Femur (tissue), 1 donor: ENCODE measurements around the gene KCNQ1.

Experiments
- DNase-seq: peaks from one replicate; pipeline ENCODE4 v3.0.0-alpha.2; 2017

KCNQ1 gene

GRCh38 chr11:2791521-2792380, 346.9 kb downstream of the KCNQ1 start:
- DNase-seq: peak; percentile 68

GRCh38 chr11:2792381-2793250, 347.8 kb downstream of the KCNQ1 start:
- DNase-seq: peak; percentile 20

GRCh38 chr11:2793701-2794045, 348.9 kb downstream of the KCNQ1 start:
- no peak for DNase-seq

- peak; percentile 19 for DNase-seq
Observed at GRCh38 chr11:2794046-2794967, 349.5 kb downstream of the KCNQ1 start.

- DNase-seq: peak; percentile 21
Observed at GRCh38 chr11:2794968-2795322, 350.1 kb downstream of the KCNQ1 start.

- peak; percentile 26 for DNase-seq
Observed at GRCh38 chr11:2795491-2795991, 350.7 kb downstream of the KCNQ1 start.

- no peak for DNase-seq
Observed at GRCh38 chr11:2796091-2796490, 351.3 kb downstream of the KCNQ1 start.

- DNase-seq: peak; percentile 13
Observed at GRCh38 chr11:2796508-2797113, 351.8 kb downstream of the KCNQ1 start.

- DNase-seq: peak; percentile 17
Observed at GRCh38 chr11:2797121-2797711, 352.4 kb downstream of the KCNQ1 start.

- DNase-seq: peak; percentile 12
Observed at GRCh38 chr11:2797741-2798361, 353.0 kb downstream of the KCNQ1 start.

GRCh38 chr11:2798951-2799761, 354.3 kb downstream of the KCNQ1 start:
- peak; percentile 16 for DNase-seq

- peak; percentile 21 for DNase-seq
Observed at GRCh38 chr11:2799881-2800654, 355.3 kb downstream of the KCNQ1 start.

GRCh38 chr11:2800655-2801531, 356.1 kb downstream of the KCNQ1 start:
- DNase-seq: peak; percentile 16

GRCh38 chr11:2801711-2802388, 357.0 kb downstream of the KCNQ1 start:
- DNase-seq: peak; percentile 16

GRCh38 chr11:2802389-2803185, 357.8 kb downstream of the KCNQ1 start:
- DNase-seq: peak; percentile 25

- DNase-seq: peak; percentile 16
Observed at GRCh38 chr11:2803186-2804091, 358.6 kb downstream of the KCNQ1 start.
